ENCODE results near the gene CTNND2. TPM values are rescaled to one million over a fixed set of nuclear protein-coding genes. Genes with fewer than 3 reads are reported as not detected.

CTNND2 gene
- total and polyA plus RNA-seq, 10 of the 15 experiments (the other 5 are each of a cell fraction or from before 2014, with no cell fraction given): 0.02 to 0.16 (median 0.04) TPM; not detected in 7

DNA sequence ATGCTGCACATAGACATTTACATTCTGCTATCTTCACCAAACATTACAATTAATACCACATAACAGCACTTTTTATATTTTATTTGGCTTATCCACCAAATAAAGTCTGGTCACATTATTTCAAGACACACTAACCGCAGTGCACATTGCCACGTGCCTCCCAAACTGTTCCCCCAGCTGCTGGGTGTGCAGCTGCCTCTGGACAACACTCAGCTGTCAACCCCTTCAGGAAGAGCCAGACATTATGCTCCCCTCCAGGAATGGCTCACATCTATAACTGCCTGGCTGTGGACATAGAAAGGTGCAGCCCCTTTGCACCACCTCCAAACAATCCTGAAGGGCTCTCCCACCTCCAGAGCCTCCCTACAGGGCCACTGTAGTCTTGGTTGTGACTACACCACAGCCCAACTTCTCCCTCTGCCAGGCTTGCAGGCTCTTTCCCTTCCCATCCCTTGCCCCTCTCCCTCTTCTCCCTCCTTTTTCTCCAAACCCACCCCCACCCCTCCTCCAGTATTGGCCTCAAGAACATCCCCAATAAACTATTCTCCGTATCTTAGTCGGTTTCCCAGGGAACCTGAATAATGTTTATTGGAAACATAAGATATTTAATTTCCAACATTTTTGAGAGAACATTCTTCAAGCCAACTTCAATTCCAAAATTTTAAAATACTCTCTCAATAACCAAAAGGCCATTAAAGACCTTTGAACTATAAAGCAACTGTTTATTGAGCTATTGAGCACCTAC lies 372.3 kb downstream of the CTNND2 start (continued):
- no peak for TF ChIP-seq NR2F1 (conservative IDR thresholded peaks at IDR 0.05)
- TF ChIP-seq SP1 (IDR thresholded peaks at IDR 0.05; ENCODE audit: low read depth, low read length): no peak
- no peak for TF ChIP-seq GABPA (IDR thresholded peaks at IDR 0.05; ENCODE audit: low read depth)
- no peak for TF ChIP-seq WRNIP1 (IDR thresholded peaks at IDR 0.05; ENCODE audit: borderline replicate concordance, low read depth, low read length)

GRCh38 chr5:11528720-11529119 lies 375.5 kb downstream of the CTNND2 start:
- ChIA-PET POLR2A (no interaction called here), CTCF (no interaction called here), SMC1A (ENCODE audit: uncharacterized antibody, unreplicated experiment) (no interaction called here), RAD21 (ENCODE audit: unreplicated experiment) (no interaction called here)
- no peak overlapping the region for H3K4me2 ChIP-seq (ENCODE audit: control insufficient read depth, insufficient read depth)
- H4K20me1 ChIP-seq (ENCODE audit: control insufficient read depth, insufficient read depth): no peaks in the 10 kb centered on the region
- H3K4me3 ChIP-seq: no peak overlapping the region
- no peak overlapping the region for H2AFZ ChIP-seq (ENCODE audit: control insufficient read depth, low read depth, low read length)
- H3K27ac ChIP-seq (ENCODE audit: control insufficient read depth, insufficient read depth): no peak overlapping the region
- intact Hi-C loops (cut with micrococcal nuclease; ENCODE audit: unreplicated experiment): no loop called here
- no peaks in the 10 kb centered on the region for H3K27me3 ChIP-seq (replicated peaks in 1 of 2; ENCODE audit: control insufficient read depth in 2 of 2, insufficient read depth in 2 of 2, low read length in 1 of 2)
- H3K9ac ChIP-seq (ENCODE audit: control insufficient read depth, insufficient read depth, low read length): no peak overlapping the region
- TF ChIP-seq CBX3 (IDR thresholded peaks at IDR 0.05; ENCODE audit: borderline replicate concordance, low read depth): no peak
- TF ChIP-seq NFXL1 (IDR thresholded peaks at IDR 0.05; ENCODE audit: borderline replicate concordance): no peak
- no peaks in the 10 kb centered on the region for H3K4me1 ChIP-seq (ENCODE audit: control insufficient read depth, insufficient read depth, low read length)
- DNase-seq (ENCODE audit: low read depth, low spot score) (no peak), FAIRE-seq (no peak), ATAC-seq (no peak)
- 42% methylated on average over 7 of the region's 7 CpGs for WGBS (ENCODE audit: insufficient coverage, insufficient replicate concordance, low lambda C conversion rate, missing lambda C conversion rate)
- no TSS peak for BruUV-seq (replicated peaks)
- H3K36me3 ChIP-seq (ENCODE audit: control insufficient read depth in 2 of 2, insufficient read depth in 2 of 2, low read length in 1 of 2): no peaks in the 10 kb centered on the region
- in situ Hi-C loops (cut with MboI): no loop called here
- H3K9me3 ChIP-seq (replicated peaks; ENCODE audit: control insufficient read depth, insufficient read depth, low read length): no peaks in the 10 kb centered on the region
- no peaks in the 10 kb centered on the region for H3K79me2 ChIP-seq (ENCODE audit: control insufficient read depth, insufficient read depth, low read length)

Data from GM12878 (cell line).